Measurements from ENCODE around the gene ARCN1.
A peak's percentile ranks its signal among the peaks of the same experiment; 100 is the strongest.

The ARCN1 gene
- long read RNA-seq, donor 1, transcript ARCN1-201 (10 exons, 3,845 nt) = major isoform, 14 of 38 reads
- long read RNA-seq, donor 1, partial matches to known transcripts = 24 of 38 reads
- long read RNA-seq, donor 1, other reads (novel, unspliced or antisense) = 0 of 38 reads
- long read RNA-seq, donor 2, transcript ARCN1-201 (10 exons, 3,845 nt) = major isoform, 12 of 32 reads
- long read RNA-seq, donor 2, partial matches to known transcripts = 20 of 32 reads
- long read RNA-seq, donor 2, other reads (novel, unspliced or antisense) = 0 of 32 reads
- long read RNA-seq, donor 3, transcript ARCN1-201 (10 exons, 3,845 nt) = major isoform, 11 of 17 reads
- long read RNA-seq, donor 3, partial matches to known transcripts = 6 of 17 reads
- long read RNA-seq, donor 3, other reads (novel, unspliced or antisense) = 0 of 17 reads
- long read RNA-seq, donor 4, transcript ARCN1-201 (10 exons, 3,845 nt) = major isoform, 17 of 81 reads
- long read RNA-seq, donor 4, partial matches to known transcripts = 64 of 81 reads
- long read RNA-seq, donor 4, other reads (novel, unspliced or antisense) = 0 of 81 reads
- long read RNA-seq, donor 5, transcript ARCN1-201 (10 exons, 3,845 nt) = major isoform, 15 of 26 reads
- long read RNA-seq, donor 5, partial matches to known transcripts = 10 of 26 reads
- long read RNA-seq, donor 5, other reads (novel, unspliced or antisense) = 0 of 26 reads
- long read RNA-seq, donor 6, transcript ARCN1-201 (10 exons, 3,845 nt) = major isoform, 15 of 48 reads
- long read RNA-seq, donor 6, partial matches to known transcripts = 33 of 48 reads
- long read RNA-seq, donor 6, other reads (novel, unspliced or antisense) = 0 of 48 reads
- long read RNA-seq, donor 7, transcript ARCN1-201 (10 exons, 3,845 nt) = major isoform, 14 of 135 reads
- long read RNA-seq, donor 7, partial matches to known transcripts = 121 of 135 reads
- long read RNA-seq, donor 7, other reads (novel, unspliced or antisense) = 0 of 135 reads
- long read RNA-seq, donor 8, transcript ARCN1-201 (10 exons, 3,845 nt) = major isoform, 15 of 41 reads
- long read RNA-seq, donor 8, partial matches to known transcripts = 26 of 41 reads
- long read RNA-seq, donor 8, other reads (novel, unspliced or antisense) = 0 of 41 reads

- DNase-seq = peak; percentile 94
These were observed at the start of gene ARCN1 for GRCh38 chr11:118572061-118572980. Gene ARCN1 (plus strand): TSS chr11:118572409. CDS start chr11:118572548, 139 bp downstream.

GRCh38 chr11:118522571-118523072 lies 49.6 kb upstream of the ARCN1 start:
- DNase-seq = peak; percentile 8

- DNase-seq = no peak
These were observed 47.9 kb upstream of the ARCN1 start for GRCh38 chr11:118524356-118524755.

- no peak for DNase-seq
These were observed 47.3 kb upstream of the ARCN1 start for GRCh38 chr11:118524757-118525470.

GRCh38 chr11:118526688-118527087 lies 45.5 kb upstream of the ARCN1 start:
- DNase-seq = no peak

- no peak for DNase-seq
These were observed 45.1 kb upstream of the ARCN1 start, which contains the start of gene TTC36 for GRCh38 chr11:118527109-118527508. Gene TTC36 (plus strand): TSS chr11:118527474. CDS start chr11:118527495, 21 bp downstream.

- no peak for DNase-seq
These were observed 43.7 kb upstream of the ARCN1 start for GRCh38 chr11:118528511-118528910.

GRCh38 chr11:118529584-118530175 lies 42.5 kb upstream of the ARCN1 start:
- DNase-seq = no peak

GRCh38 chr11:118530180-118530682 lies 42.0 kb upstream of the ARCN1 start:
- DNase-seq = no peak

GRCh38 chr11:118530683-118531596 lies 41.3 kb upstream of the ARCN1 start, which contains the start of gene TMEM25:
Gene TMEM25 (plus strand): TSS chr11:118531192. CDS start chr11:118531802, 610 bp downstream.
- DNase-seq = peak; percentile 94

GRCh38 chr11:118531597-118532084 lies 40.6 kb upstream of the ARCN1 start:
- no peak for DNase-seq

- no peak for DNase-seq
These were observed 40.1 kb upstream of the ARCN1 start for GRCh38 chr11:118532091-118532490.

GRCh38 chr11:118532852-118533768 lies 39.1 kb upstream of the ARCN1 start:
- no peak for DNase-seq

- DNase-seq = no peak
These were observed 38.2 kb upstream of the ARCN1 start for GRCh38 chr11:118533769-118534729.

GRCh38 chr11:118535261-118535660 lies 36.9 kb upstream of the ARCN1 start:
- no peak for DNase-seq

- no peak for DNase-seq
These were observed 35.5 kb upstream of the ARCN1 start for GRCh38 chr11:118536726-118537125.

Measured in right kidney (tissue), 9 donors.